Prostate gland (tissue), 2 donors: ENCODE measurements around the gene BZW2. TPM values are rescaled to one million over a fixed set of nuclear protein-coding genes. Genes with fewer than 3 reads are reported as not detected.

ENCODE experiments used
- DNase-seq: peaks from one replicate; pipeline ENCODE4 v3.0.0-alpha.2; 2019; ENCODE audit warnings: low spot score
- H3K27ac ChIP-seq, 2 donors: fragments of 200-600 bp; sonication (generic); 2 replicates each; pipeline ENCODE4 v1.5.1; 2017 to 2019
- H3K27me3 ChIP-seq: fragments of 200-600 bp; sonication (generic); replicated peaks from 2 replicates; pipeline ENCODE4 v1.5.1; 2019; ENCODE audit not compliant: insufficient read depth
- H3K36me3 ChIP-seq, 2 donors: fragments of 200-600 bp; sonication (generic); 1 replicate in 1 of 2; 2 replicates in 1 of 2; pipeline versions ENCODE4 v1.5.1 to v1.8.1; 2017 to 2019
- H3K4me1 ChIP-seq: fragments of 200-600 bp; sonication (generic); replicated peaks from 2 replicates; pipeline ENCODE4 v1.5.1; 2019
- H3K4me3 ChIP-seq, 2 donors: fragments of 200-600 bp; sonication (generic); 2 replicates each; pipeline ENCODE4 v1.5.1; 2017 to 2019
- H3K9me3 ChIP-seq: fragments of 200-600 bp; sonication (generic); 2 replicates; pipeline ENCODE4 v1.5.1; 2017
- POLR2A ChIP-seq: fragments of 450-650 bp; IDR thresholded peaks from one replicate; pipeline ENCODE4 v1.6.1; 2016; ENCODE audit warnings: antibody characterized with exemption, mild to moderate bottlenecking
- POLR2AphosphoS5 ChIP-seq: sonication (generic); formaldehyde crosslinking; IDR thresholded peaks from one replicate; pipeline ENCODE4 v1.6.1; 2017; ENCODE audit warnings: antibody characterized with exemption
- WGBS: methylation state at CpG from one replicate; pipeline ENCODE4 v1.1.5; 2018; 5-methylcytosine and 5-hydroxymethylcytosine counted together
- intact Hi-C: fragments of 100-400 bp; cut with DNase I; formaldehyde crosslinking; loops from one replicate; pipeline ENCODE4 v1.14.2; 2022
- total RNA-seq, 2 donors: library from RNA; depleted of rRNA; stranded (reverse); fragments of >200 nt; gene quantifications; one replicate each; pipeline ENCODE4 v1.1.0, GENCODE V29; 2016
- TF ChIP-seq, protein P1 (sequence below), 4 experiments: fragments of 200-600 bp in 2 of 4; fragments of 450-650 bp in 2 of 4; sonication (generic) in 2 of 4; IDR thresholded peaks; 1 replicate in 3 of 4; 2 replicates in 1 of 4; pipeline ENCODE4 v1.5.1; 2016 to 2019; ENCODE audit warnings: antibody characterized with exemption in 4 of 4, mild to moderate bottlenecking in 2 of 4, moderate library complexity in 2 of 4

Gene BZW2
- total RNA-seq, 2 donors from 2014 or later: 31.0 to 33.5 TPM

DNA sequence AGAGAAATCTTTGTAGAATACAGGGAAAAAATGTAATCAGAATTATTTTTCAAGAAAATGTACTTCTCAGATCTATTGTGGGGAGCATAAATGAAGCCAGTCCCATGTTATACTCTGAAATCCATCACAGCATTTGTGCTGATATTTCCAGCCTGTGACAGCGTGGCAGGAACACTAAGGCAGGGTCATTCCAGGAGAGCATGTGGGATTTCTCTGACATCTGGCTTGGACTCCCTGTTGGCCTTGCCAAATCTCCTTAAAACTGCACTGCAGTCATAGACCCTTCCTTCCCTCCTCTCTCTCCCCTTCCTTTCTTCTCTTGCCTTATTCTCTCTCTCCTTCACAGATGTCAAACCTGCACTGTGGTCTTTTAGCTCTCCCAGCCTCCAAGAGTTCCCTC is 101.1 kb downstream of the BZW2 start:
- DNase-seq: no peak
- H3K36me3 ChIP-seq: no peaks in the 10 kb centered on the region
- TF ChIP-seq, protein P1, sequence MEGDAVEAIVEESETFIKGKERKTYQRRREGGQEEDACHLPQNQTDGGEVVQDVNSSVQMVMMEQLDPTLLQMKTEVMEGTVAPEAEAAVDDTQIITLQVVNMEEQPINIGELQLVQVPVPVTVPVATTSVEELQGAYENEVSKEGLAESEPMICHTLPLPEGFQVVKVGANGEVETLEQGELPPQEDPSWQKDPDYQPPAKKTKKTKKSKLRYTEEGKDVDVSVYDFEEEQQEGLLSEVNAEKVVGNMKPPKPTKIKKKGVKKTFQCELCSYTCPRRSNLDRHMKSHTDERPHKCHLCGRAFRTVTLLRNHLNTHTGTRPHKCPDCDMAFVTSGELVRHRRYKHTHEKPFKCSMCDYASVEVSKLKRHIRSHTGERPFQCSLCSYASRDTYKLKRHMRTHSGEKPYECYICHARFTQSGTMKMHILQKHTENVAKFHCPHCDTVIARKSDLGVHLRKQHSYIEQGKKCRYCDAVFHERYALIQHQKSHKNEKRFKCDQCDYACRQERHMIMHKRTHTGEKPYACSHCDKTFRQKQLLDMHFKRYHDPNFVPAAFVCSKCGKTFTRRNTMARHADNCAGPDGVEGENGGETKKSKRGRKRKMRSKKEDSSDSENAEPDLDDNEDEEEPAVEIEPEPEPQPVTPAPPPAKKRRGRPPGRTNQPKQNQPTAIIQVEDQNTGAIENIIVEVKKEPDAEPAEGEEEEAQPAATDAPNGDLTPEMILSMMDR (IDR thresholded peaks at IDR 0.05): no peak
- TF ChIP-seq POLR2AphosphoS5 (no peak), POLR2A (no peak)
- H3K4me3 ChIP-seq: no peak overlapping the region
- 45% methylated on average over 1 of the region's 1 CpG for WGBS
- H3K27me3 ChIP-seq: no peaks in the 10 kb centered on the region
- no peaks in the 10 kb centered on the region for H3K4me1 ChIP-seq
- intact Hi-C loops: no loop called here
- no peaks in the 10 kb centered on the region for H3K9me3 ChIP-seq
- no peak overlapping the region for H3K27ac ChIP-seq

DNA sequence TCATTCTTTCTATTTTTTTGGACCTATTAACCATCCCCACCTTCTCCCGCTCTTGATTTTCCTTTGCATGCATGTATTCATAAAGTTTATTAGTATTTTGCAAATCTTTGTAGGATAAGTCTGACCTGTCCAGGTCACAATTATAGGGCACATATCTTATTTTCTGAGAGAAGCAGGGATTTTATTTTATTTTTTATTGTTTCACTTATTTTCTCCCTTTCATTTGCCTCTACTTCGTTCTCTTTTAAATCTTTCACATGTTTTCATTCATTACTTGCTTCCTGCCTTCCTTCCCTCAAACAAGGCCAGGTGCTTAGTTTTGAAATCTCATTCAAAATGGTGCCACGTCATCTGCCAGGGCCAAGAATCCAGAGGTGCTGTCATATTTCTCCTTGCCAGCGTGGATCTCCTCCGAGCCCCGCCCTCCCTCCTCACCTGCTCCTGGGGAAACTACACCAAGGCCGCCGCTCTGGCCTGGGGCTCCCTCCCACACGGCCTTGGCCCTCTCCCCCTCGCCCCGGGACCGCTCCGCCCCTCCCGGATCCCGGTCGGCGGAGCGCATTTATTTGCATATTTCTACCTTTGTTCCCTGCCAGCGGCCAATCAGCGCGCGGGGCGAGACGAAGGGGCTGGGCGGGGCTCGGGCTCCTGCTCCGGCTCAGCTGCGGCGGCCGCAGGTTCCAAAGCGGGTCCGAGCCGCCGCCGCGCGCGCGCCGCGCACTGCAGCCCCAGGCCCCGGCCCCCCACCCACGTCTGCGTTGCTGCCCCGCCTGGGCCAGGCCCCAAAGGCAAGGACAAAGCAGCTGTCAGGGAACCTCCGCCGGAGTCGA is 107.3 kb downstream of the BZW2 start, which contains the start of gene TSPAN13:
TSS of gene TSPAN13 (plus strand) at position 654 of the 830 bp plus-strand sequence. CDS start 213 bp downstream, outside the sequence.
- WGBS: 4% methylated on average over 38 of the region's 48 CpGs
- Histone ChIP-seq H3K27me3 (no peaks in the 10 kb centered on the region), H3K36me3 (no peaks in the 10 kb centered on the region), H3K4me1 (no peaks in the 10 kb centered on the region), H3K27ac (peak within 1 kb of the TSS; percentile 58 to 65), H3K9me3 (no peaks in the 10 kb centered on the region), H3K4me3 (peak within 1 kb of the TSS; percentile 61 to 64)
- TF ChIP-seq, protein P1 (IDR thresholded peaks at IDR 0.05): peak in 1 of 4 experiments; percentile 6
- TF ChIP-seq POLR2A (peak; percentile 92), POLR2AphosphoS5 (peak; percentile 75)
- DNase-seq: peak; percentile 94
- intact Hi-C loops: no loop called here

DNA sequence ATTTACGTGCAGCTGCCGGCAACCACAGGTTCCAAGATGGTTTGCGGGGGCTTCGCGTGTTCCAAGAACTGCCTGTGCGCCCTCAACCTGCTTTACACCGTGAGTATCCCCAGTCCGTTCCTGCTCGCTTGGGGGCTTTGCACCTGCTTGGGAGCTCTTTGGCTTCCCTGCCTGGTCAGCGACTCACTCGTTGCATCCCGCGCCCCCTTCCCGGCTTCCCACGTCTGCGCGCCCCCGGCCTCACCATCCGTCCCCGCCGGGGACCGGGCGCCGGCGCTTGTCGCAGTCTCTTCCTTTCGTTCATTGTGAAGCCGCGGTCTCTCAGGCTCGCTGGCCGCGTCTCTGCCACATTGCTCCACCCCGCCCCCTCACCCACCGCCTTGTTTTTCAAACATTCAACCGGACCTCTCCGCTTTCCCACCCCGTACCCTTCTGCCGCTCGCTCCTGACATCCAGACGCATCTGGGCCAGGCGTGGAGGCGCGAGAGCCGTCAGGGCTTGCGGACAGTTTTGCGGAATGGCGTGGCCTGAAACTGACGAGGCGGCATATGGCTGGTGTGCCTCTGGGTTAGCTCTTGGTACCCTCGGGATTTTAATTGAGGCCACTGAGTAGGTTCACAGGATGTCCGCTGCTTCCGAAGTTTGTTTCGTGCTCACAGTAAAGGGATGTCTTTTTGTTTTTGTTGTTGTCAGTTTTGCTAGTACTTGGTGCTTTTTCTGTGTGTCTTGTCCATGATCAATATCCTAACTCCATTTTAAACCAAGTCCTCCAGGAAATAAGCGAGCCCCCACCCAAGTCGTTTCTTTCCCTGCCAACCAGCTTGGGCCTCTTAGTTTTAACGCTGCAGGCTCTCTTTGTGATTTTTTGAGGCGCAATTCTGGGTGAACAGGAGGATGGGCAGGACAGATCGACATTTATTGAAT is 108.2 kb downstream of the BZW2 start:
- H3K4me1 ChIP-seq: no peaks in the 10 kb centered on the region
- peak overlapping the region; percentile 61 to 64 for H3K4me3 ChIP-seq
- intact Hi-C loops: no loop called here
- peak; percentile 29 for DNase-seq
- TF ChIP-seq, protein P1 (IDR thresholded peaks at IDR 0.05): no peak
- TF ChIP-seq POLR2AphosphoS5 (no peak), POLR2A (no peak)
- WGBS: 5% methylated on average over 58 of the region's 58 CpGs
- H3K36me3 ChIP-seq: no peaks in the 10 kb centered on the region
- H3K27me3 ChIP-seq: no peaks in the 10 kb centered on the region
- H3K9me3 ChIP-seq: no peaks in the 10 kb centered on the region
- H3K27ac ChIP-seq: peak overlapping the region; percentile 58 to 65

DNA sequence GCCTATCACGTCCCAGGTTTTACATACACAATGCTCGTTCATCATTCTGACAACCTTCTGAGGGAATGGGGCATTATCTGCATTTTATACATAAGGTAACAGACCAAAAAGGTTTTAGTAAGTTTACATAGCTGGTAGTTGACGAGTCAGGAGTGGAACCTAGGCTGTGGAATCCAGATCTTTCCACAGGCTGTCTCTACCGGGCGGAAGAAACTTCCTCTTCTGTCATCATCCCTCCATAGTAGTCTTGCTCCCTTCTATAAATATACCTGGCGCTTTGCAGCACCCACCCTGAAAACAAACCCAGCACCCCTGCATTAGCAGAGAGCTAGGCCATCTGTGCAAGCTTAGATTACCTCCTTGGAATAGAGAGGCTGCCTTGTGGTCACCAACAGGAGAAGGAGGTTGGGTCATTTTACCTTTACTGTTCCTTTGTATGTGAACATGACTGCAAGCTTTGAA is 108.9 kb downstream of the BZW2 start:
- 36% methylated on average over 6 of the region's 6 CpGs for WGBS
- Histone ChIP-seq H3K4me3 (peak overlapping the region in 1 of 2 donors; percentile 64), H3K27me3 (no peaks in the 10 kb centered on the region), H3K4me1 (no peaks in the 10 kb centered on the region), H3K9me3 (no peaks in the 10 kb centered on the region), H3K27ac (peak overlapping the region; percentile 58 to 65), H3K36me3 (no peaks in the 10 kb centered on the region)
- intact Hi-C loops: no loop called here
- TF ChIP-seq, protein P1 (IDR thresholded peaks at IDR 0.05): no peak
- TF ChIP-seq POLR2AphosphoS5 (no peak), POLR2A (no peak)
- DNase-seq: no peak
